HCT116 (cell line): ENCODE results near the gene MICAL3. TPM values are rescaled to one million over a fixed set of nuclear protein-coding genes. Genes with fewer than 3 reads are reported as not detected.

Source experiments
- ATAC-seq: fragments of 200-7000 bp; cut with Tn5 transposase; 2 replicates; pipeline ENCODE4 v1.9.1; 2020; ENCODE audit warnings: mild to moderate bottlenecking, moderate library complexity
- BruUV-seq: library from RNA; stranded (reverse); fragments of 400-500 nt; replicated peaks from 2 replicates; lab custom pipeline; 2021; lab: Mats Ljungman, UMichigan
- CTCF ChIA-PET: fragments of 300-600 bp; sonication (Branson Sonifier 250); formaldehyde crosslinking; loops from one replicate; lab custom pipeline; 2021; ENCODE audit warnings: antibody characterized with exemption; lab: Charles Lee
- POLR2A ChIA-PET: fragments of 300-600, 350-600 bp; sonication (Branson Sonifier 250); formaldehyde crosslinking; loops from one replicate; lab custom pipeline; 2021; ENCODE audit warnings: antibody characterized with exemption; lab: Charles Lee
- RAD21 ChIA-PET, 2 experiments: fragments of 300-600 bp; sonication (Branson Sonifier 250); formaldehyde crosslinking; loops; one replicate each; lab custom pipeline; 2023; ENCODE audit warnings: low total read pairs in 2 of 2; ENCODE audit not compliant: uncharacterized antibody in 2 of 2, unreplicated experiment in 2 of 2, low non-redundant PET in 1 of 2; lab: Charles Lee
- DNase-seq: peaks from one replicate; pipeline ENCODE4 v3.0.0-alpha.2; 2010; ENCODE audit warnings: low read depth, low spot score
- H2AFZ ChIP-seq: fragments of 200-600 bp; shearing (Covaris generic), sonication (generic); 2 replicates; pipeline ENCODE4 v1.6.1; 2017; ENCODE audit warnings: low read depth, mixed run types, mixed read lengths, antibody characterized with exemption, low read length; ENCODE audit not compliant: poor library complexity, severe bottlenecking
- H3K27ac ChIP-seq: 2 replicates; pipeline ENCODE4 v1.5.1; 2012; ENCODE audit warnings: low read depth, low read length
- H3K27me3 ChIP-seq: fragments of 200-600 bp; sonication (generic); 2 replicates; pipeline ENCODE4 v1.6.1; 2016; ENCODE audit warnings: mixed run types, low read length, mixed read lengths; ENCODE audit not compliant: insufficient read depth
- H3K36me3 ChIP-seq, 2 experiments: fragments of 200-500 bp in 1 of 2; fragments of 200-600 bp in 1 of 2; sonication (Bioruptor generic) in 1 of 2; sonication (generic) in 1 of 2; 2 replicates each; pipeline versions ENCODE4 v1.5.1 to v1.6.1; 2014 to 2016; ENCODE audit warnings: low read length in 2 of 2, inconsistent platforms in 1 of 2, mixed read lengths in 1 of 2, mixed run types in 1 of 2; ENCODE audit not compliant: insufficient read depth in 2 of 2, control insufficient read depth in 1 of 2
- H3K4me1 ChIP-seq, 2 experiments: fragments of 200-600 bp in 1 of 2; sonication (generic) in 1 of 2; 2 replicates each; pipeline versions ENCODE4 v1.5.1 to v1.6.1; 2012 to 2017; ENCODE audit warnings: low read length in 2 of 2, inconsistent platforms in 1 of 2, mild to moderate bottlenecking in 1 of 2, mixed read lengths in 1 of 2, mixed run types in 1 of 2, moderate library complexity in 1 of 2; ENCODE audit not compliant: insufficient read depth in 2 of 2, control insufficient read depth in 1 of 2
- H3K4me2 ChIP-seq: fragments of 200-600 bp; sonication (generic); 2 replicates; pipeline ENCODE4 v1.6.1; 2017; ENCODE audit warnings: mixed run types, low read length, mixed read lengths
- H3K4me3 ChIP-seq, 2 experiments: fragments of 200-600 bp in 1 of 2; sonication (generic) in 1 of 2; replicated peaks in 1 of 2; 2 replicates each; pipeline ENCODE4 v1.5.1; 2011 to 2016; ENCODE audit warnings: low read length in 2 of 2, control low read depth in 1 of 2, low read depth in 1 of 2, mild to moderate bottlenecking in 1 of 2, mixed read lengths in 1 of 2, mixed run types in 1 of 2
- H3K79me2 ChIP-seq: fragments of 200-600 bp; sonication (generic); 2 replicates; pipeline ENCODE4 v1.6.1; 2017; ENCODE audit warnings: mild to moderate bottlenecking, mixed run types, low read length, moderate library complexity, mixed read lengths; ENCODE audit not compliant: insufficient read depth
- H3K9ac ChIP-seq: fragments of 200-600 bp; sonication (generic); 2 replicates; pipeline ENCODE4 v1.6.1; 2016; ENCODE audit warnings: low read length, mixed read lengths
- H3K9me2 ChIP-seq: fragments of 200-600 bp; sonication (generic), shearing (Covaris generic); 2 replicates; pipeline ENCODE4 v1.6.1; 2017; ENCODE audit warnings: mixed run types, mild to moderate bottlenecking, moderate library complexity; ENCODE audit not compliant: insufficient read depth
- H3K9me3 ChIP-seq, 2 experiments: fragments of 200-500 bp in 1 of 2; fragments of 200-600 bp in 1 of 2; sonication (Bioruptor generic) in 1 of 2; sonication (generic) in 1 of 2; 2 replicates each; pipeline ENCODE4 v1.6.1; 2014 to 2017; ENCODE audit warnings: low read length in 2 of 2, mixed read lengths in 2 of 2, inconsistent platforms in 1 of 2, low read depth in 1 of 2, mild to moderate bottlenecking in 1 of 2, mixed run types in 1 of 2, moderate library complexity in 1 of 2; ENCODE audit not compliant: control insufficient read depth in 1 of 2, insufficient read depth in 1 of 2
- H4K20me1 ChIP-seq: fragments of 200-600 bp; sonication (generic), shearing (Covaris generic); 2 replicates; pipeline ENCODE4 v1.6.1; 2017; ENCODE audit warnings: mixed run types, mild to moderate bottlenecking, moderate library complexity; ENCODE audit not compliant: insufficient read depth
- ATF3 ChIP-seq: IDR thresholded peaks from 2 replicates; pipeline ENCODE4 v1.6.1; 2012
- CEBPB ChIP-seq: IDR thresholded peaks from 2 replicates; pipeline ENCODE4 v1.6.1; 2012; ENCODE audit warnings: low read depth
- CTCF ChIP-seq, 3 experiments: fragments of 200-600 bp in 1 of 3; sonication (generic) in 1 of 3; IDR thresholded peaks in 2 of 3; conservative IDR thresholded peaks in 1 of 3; 2 replicates each; pipeline ENCODE4 v1.5.1; 2012 to 2017; ENCODE audit warnings: low read depth in 2 of 3, low read length in 2 of 3, antibody characterized with exemption in 1 of 3, borderline replicate concordance in 1 of 3, control low read depth in 1 of 3, mild to moderate bottlenecking in 1 of 3, mixed read lengths in 1 of 3, mixed run types in 1 of 3, moderate library complexity in 1 of 3; ENCODE audit not compliant: insufficient read depth in 1 of 3
- EZH2phosphoT487 ChIP-seq: fragments of 200-600 bp; IDR thresholded peaks from 2 replicates; pipeline ENCODE4 v1.6.1; 2018; ENCODE audit warnings: antibody characterized with exemption, borderline replicate concordance
- FOSL1 ChIP-seq: IDR thresholded peaks from 2 replicates; pipeline ENCODE4 v1.6.1; 2012; ENCODE audit warnings: low read depth
- JUND ChIP-seq: IDR thresholded peaks from 2 replicates; pipeline ENCODE4 v1.6.1; 2012
- MAX ChIP-seq: IDR thresholded peaks from 2 replicates; pipeline ENCODE4 v1.6.1; 2012
- POLR2A ChIP-seq: IDR thresholded peaks from 2 replicates; pipeline ENCODE4 v1.7.0; 2011; ENCODE audit warnings: borderline replicate concordance; ENCODE audit not compliant: insufficient read depth, insufficient read length; ENCODE audit errors: extremely low read depth
- POLR2AphosphoS5 ChIP-seq: IDR thresholded peaks from 2 replicates; pipeline ENCODE4 v1.6.1; 2011; ENCODE audit warnings: mild to moderate bottlenecking, low read depth, low read length, moderate library complexity
- RAD21 ChIP-seq: IDR thresholded peaks from 2 replicates; pipeline ENCODE4 v1.6.1; 2012; ENCODE audit warnings: low read depth, mild to moderate bottlenecking
- REST ChIP-seq: IDR thresholded peaks from 2 replicates; pipeline ENCODE4 v1.6.1; 2012; ENCODE audit warnings: low read depth
- SP1 ChIP-seq: IDR thresholded peaks from 2 replicates; pipeline ENCODE4 v1.6.1; 2012; ENCODE audit warnings: low read depth
- SRF ChIP-seq: IDR thresholded peaks from 2 replicates; pipeline ENCODE4 v1.6.1; 2012; ENCODE audit warnings: low read depth
- TCF7L2 ChIP-seq: IDR thresholded peaks from 2 replicates; pipeline ENCODE4 v1.7.0; 2011; ENCODE audit warnings: borderline replicate concordance, inconsistent platforms; ENCODE audit not compliant: insufficient read depth, insufficient read length; ENCODE audit errors: extremely low read depth
- ZBTB33 ChIP-seq: IDR thresholded peaks from 2 replicates; pipeline ENCODE4 v1.6.1; 2011; ENCODE audit warnings: mild to moderate bottlenecking, low read length, moderate library complexity; ENCODE audit not compliant: insufficient replicate concordance; ENCODE audit errors: extremely low read depth
- ZFX ChIP-seq: fragments of 450-650 bp; IDR thresholded peaks from 2 replicates; pipeline ENCODE4 v1.6.1; 2017
- ZNF274 ChIP-seq: fragments of 200-500 bp; sonication (Bioruptor generic); IDR thresholded peaks from 2 replicates; pipeline ENCODE4 v1.6.1; 2014; ENCODE audit warnings: mild to moderate bottlenecking, low read depth, low read length, inconsistent platforms
- intact Hi-C: fragments of 100-400 bp; cut with micrococcal nuclease; formaldehyde crosslinking; loops from 2 replicates; pipeline ENCODE4 v1.10.0; 2022
- total RNA-seq: library from RNA; stranded (reverse); gene quantifications from one replicate; pipeline ENCODE4 v1.2.1, GENCODE V29; 2021; ENCODE audit not compliant: unreplicated experiment

MICAL3 gene
- total RNA-seq, 1 experiment from 2014 or later: 30.8 TPM

- POLR2A ChIA-PET: no interaction called here
- intact Hi-C loops: no loop called here
- Histone ChIP-seq H3K9me2 (no peaks in the 10 kb centered on the region), H3K79me2 (no peaks in the 10 kb centered on the region), H3K4me3 (no peak overlapping the region), H3K27me3 (no peaks in the 10 kb centered on the region), H4K20me1 (no peaks in the 10 kb centered on the region), H2AFZ (no peak overlapping the region), H3K4me1 (no peaks in the 10 kb centered on the region), H3K9me3 (no peaks in the 10 kb centered on the region), H3K9ac (no peak overlapping the region), H3K4me2 (no peak overlapping the region), H3K36me3 (no peaks in the 10 kb centered on the region; a peak in 2 of 4 replicates), H3K27ac (no peak overlapping the region)
- ATAC-seq (no peak), DNase-seq (no peak)
- RAD21 ChIA-PET: no interaction called here
- BruUV-seq: no TSS peak
- CTCF ChIA-PET: no interaction called here
- no peak for TF ChIP-seq ZNF274
- no peak for TF ChIP-seq MAX
- TF ChIP-seq TCF7L2: no peak
- TF ChIP-seq JUND: no peak
- TF ChIP-seq POLR2A: no peak
- TF ChIP-seq EZH2phosphoT487: no peak
- no peak for TF ChIP-seq SP1
- TF ChIP-seq ZFX: no peak
- TF ChIP-seq RAD21: no peak
- TF ChIP-seq ATF3: no peak
- no peak for TF ChIP-seq FOSL1
- TF ChIP-seq POLR2AphosphoS5: no peak
- TF ChIP-seq ZBTB33: no peak
- no peak for TF ChIP-seq SRF
- no peak for TF ChIP-seq CTCF (IDR thresholded peaks at IDR 0.05 in 2 of 3, conservative IDR thresholded peaks at IDR 0.05 in 1 of 3; ENCODE audit: borderline replicate concordance in 1 of 3, insufficient read depth in 1 of 3, low read depth in 2 of 3, low read length in 2 of 3)
- no peak for TF ChIP-seq CEBPB
- no peak for TF ChIP-seq REST
These were observed 166.3 kb downstream of the MICAL3 start for GRCh38 chr22:17858033-17858432.
